Adrenal gland (tissue), 5 donors: ENCODE results near the gene MCRS1.

Source experiments
- POLR2A ChIP-seq, 2 donors: fragments of 450-650 bp; IDR thresholded peaks; one replicate each; pipeline ENCODE4 v1.6.1; 2017; ENCODE audit warnings: antibody characterized with exemption in 2 of 2, mild to moderate bottlenecking in 2 of 2, moderate library complexity in 1 of 2
- TF ChIP-seq, protein P1 (sequence below), 6 experiments: fragments of 450-650 bp in 4 of 6; fragments of 200-600 bp in 2 of 6; sonication (generic) in 1 of 6; IDR thresholded peaks; 1 replicate in 5 of 6; 2 replicates in 1 of 6; pipeline versions ENCODE4 v1.5.1 to v1.8.0; 2016 to 2021; ENCODE audit warnings: antibody characterized with exemption in 6 of 6, mild to moderate bottlenecking in 2 of 6, moderate library complexity in 1 of 6
- donor health status: DM: no; HTN: no; CAD: no.

DNA sequence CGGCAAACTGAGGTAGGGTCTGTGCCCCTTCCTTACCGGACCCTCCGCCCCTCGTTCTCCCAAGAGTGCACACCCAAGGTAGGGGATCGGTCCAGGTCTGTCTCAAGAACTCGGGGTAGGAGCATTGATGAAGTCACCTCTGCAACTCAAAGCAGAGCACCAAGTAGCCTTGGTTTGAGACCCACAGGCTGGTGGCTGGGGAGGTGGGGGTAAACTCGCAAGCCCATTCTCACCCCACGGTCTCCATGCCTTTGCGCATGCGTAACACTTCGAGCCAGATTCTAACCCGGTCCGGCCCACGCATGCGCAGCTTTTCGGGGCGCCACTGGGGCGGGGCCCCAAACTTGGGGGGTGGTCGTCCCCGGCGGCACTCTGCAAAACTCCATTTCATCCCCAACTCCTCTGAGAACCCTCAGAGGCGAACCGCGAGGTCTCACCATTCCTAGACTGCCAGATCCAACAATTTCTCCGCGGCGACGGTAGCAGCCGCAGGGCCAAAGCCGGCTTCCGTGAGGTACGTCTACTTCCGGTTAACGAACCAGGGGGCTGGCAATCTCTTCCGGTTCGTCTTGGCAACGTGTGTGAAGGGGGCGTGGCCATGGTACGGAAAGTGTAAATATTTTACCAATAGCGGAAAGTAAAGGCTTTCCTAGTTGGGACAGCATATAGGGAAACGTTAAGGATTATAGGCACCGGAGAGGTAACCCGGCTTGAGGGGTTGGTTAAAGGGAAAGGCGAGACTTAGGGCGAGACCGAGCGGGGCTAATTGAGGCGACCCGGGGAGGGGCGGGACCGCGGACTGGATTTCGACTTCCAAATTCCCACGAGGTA, at the start of gene MCRS1:
- TF ChIP-seq POLR2A (IDR thresholded peaks at IDR 0.05), result peak in 1 of 2 donors; percentile 33
- TF ChIP-seq, protein P1, sequence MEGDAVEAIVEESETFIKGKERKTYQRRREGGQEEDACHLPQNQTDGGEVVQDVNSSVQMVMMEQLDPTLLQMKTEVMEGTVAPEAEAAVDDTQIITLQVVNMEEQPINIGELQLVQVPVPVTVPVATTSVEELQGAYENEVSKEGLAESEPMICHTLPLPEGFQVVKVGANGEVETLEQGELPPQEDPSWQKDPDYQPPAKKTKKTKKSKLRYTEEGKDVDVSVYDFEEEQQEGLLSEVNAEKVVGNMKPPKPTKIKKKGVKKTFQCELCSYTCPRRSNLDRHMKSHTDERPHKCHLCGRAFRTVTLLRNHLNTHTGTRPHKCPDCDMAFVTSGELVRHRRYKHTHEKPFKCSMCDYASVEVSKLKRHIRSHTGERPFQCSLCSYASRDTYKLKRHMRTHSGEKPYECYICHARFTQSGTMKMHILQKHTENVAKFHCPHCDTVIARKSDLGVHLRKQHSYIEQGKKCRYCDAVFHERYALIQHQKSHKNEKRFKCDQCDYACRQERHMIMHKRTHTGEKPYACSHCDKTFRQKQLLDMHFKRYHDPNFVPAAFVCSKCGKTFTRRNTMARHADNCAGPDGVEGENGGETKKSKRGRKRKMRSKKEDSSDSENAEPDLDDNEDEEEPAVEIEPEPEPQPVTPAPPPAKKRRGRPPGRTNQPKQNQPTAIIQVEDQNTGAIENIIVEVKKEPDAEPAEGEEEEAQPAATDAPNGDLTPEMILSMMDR (IDR thresholded peaks at IDR 0.05), result no peak
